Aorta (tissue), 5 donors: ENCODE results near the gene PRDX2. TPM values are rescaled to one million over a fixed set of nuclear protein-coding genes. Genes with fewer than 3 reads are reported as not detected.

Experiments used
- ATAC-seq: fragments of 200-7000 bp; cut with Tn5 transposase; one replicate; pipeline ENCODE4 v1.9.1; 2022; ENCODE audit warnings: moderate library complexity; ENCODE audit not compliant: low FRiP score
- DNase-seq, 2 donors: peaks; one replicate each; pipeline ENCODE4 v3.0.0-alpha.2; 2020
- H3K27ac ChIP-seq, 2 donors: one replicate each; pipeline ENCODE4 v1.5.1; 2013; ENCODE audit warnings: low read length in 2 of 2, mild to moderate bottlenecking in 2 of 2, moderate library complexity in 2 of 2, control low read depth in 1 of 2, inconsistent platforms in 1 of 2, low read depth in 1 of 2
- H3K27me3 ChIP-seq, 2 donors: one replicate each; pipeline ENCODE4 v1.6.1; 2013; ENCODE audit warnings: control low read depth in 1 of 2, low read length in 1 of 2, mild to moderate bottlenecking in 1 of 2, moderate library complexity in 1 of 2; ENCODE audit not compliant: insufficient read depth in 2 of 2, control insufficient read depth in 1 of 2
- H3K36me3 ChIP-seq, 2 donors: one replicate each; pipeline ENCODE4 v1.6.1; 2013; ENCODE audit warnings: control low read depth in 1 of 2, low read length in 1 of 2, mild to moderate bottlenecking in 1 of 2; ENCODE audit not compliant: insufficient read depth in 2 of 2, control insufficient read depth in 1 of 2
- H3K4me1 ChIP-seq, 2 donors: one replicate each; pipeline ENCODE4 v1.6.1; 2013; ENCODE audit warnings: low read length in 2 of 2, control low read depth in 1 of 2, mild to moderate bottlenecking in 1 of 2, moderate library complexity in 1 of 2; ENCODE audit not compliant: insufficient read depth in 2 of 2, control insufficient read depth in 1 of 2
- H3K4me3 ChIP-seq, 2 donors: one replicate each; pipeline ENCODE4 v1.5.1; 2013; ENCODE audit warnings: low read length in 2 of 2, control low read depth in 1 of 2, mild to moderate bottlenecking in 1 of 2
- H3K9me3 ChIP-seq: one replicate; pipeline ENCODE4 v1.6.1; 2013; ENCODE audit warnings: mild to moderate bottlenecking, low read length; ENCODE audit not compliant: control insufficient read depth
- WGBS, 2 donors: extraction: QIAGEN DNeasy Blood & Tissue Kit; methylation state at CpG; one replicate each; pipeline ENCODE4 v1.1.7; 2013; 5-methylcytosine and 5-hydroxymethylcytosine counted together
- intact Hi-C, 2 donors: fragments of 100-400 bp; cut with DNase I; formaldehyde crosslinking; loops; one replicate each; pipeline versions ENCODE4 v1.14.2 to v1.15.0; 2022
- polyA plus RNA-seq, 2 donors: library from polyadenylated mRNA; stranded (reverse); fragments of 200-250 nt; gene quantifications; one replicate each; pipeline ENCODE4 v1.2.3, GENCODE V29; 2013
- total RNA-seq, 2 donors: library from RNA; stranded (reverse); fragmentation: NEBNext Ultra II Directional; extraction: Animal tissue kit (Norgen Biotek cat#: 25700); gene quantifications; one replicate each; pipeline ENCODE4 v1.2.1, GENCODE V29; 2021
- donor health status: healthy with polysubstance abuse.
- donor health status: Bipolar disorder and iron deficiency.
- donor health status: DM: no; HTN: no; CAD: no.
- donor health status: DM: no; HTN: no; CAD: no.
- donor health status: DM: yes; HTN: yes; CAD: no.

Gene PRDX2
- total and polyA plus RNA-seq, 4 donors: 90.5 to 202 (median 135) TPM

GRCh38 chr19:12772323-12772722, 29.3 kb downstream of the PRDX2 start:
- ATAC-seq (no peak), DNase-seq (peak in 1 of 2 donors; percentile 78)
- intact Hi-C loops: loop anchor here (5.0 kb wide), 2 partner anchors 35 to 75 kb away; partner anchors contain the start of gene RNASEH2A (in 1 of the 2)
- Histone ChIP-seq H3K27me3 (no peaks in the 10 kb centered on the region), H3K4me3 (no peak overlapping the region), H3K4me1 (no peaks in the 10 kb centered on the region), H3K27ac (no peak overlapping the region), H3K36me3 (no peaks in the 10 kb centered on the region), H3K9me3 (no peaks in the 10 kb centered on the region)
- 5 to 8% methylated on average over 4 of the region's 4 CpGs for WGBS, 2 donors

GRCh38 chr19:12770922-12771321, 30.7 kb downstream of the PRDX2 start:
- no peaks in the 10 kb centered on the region for H3K9me3 ChIP-seq
- no peaks in the 10 kb centered on the region for H3K4me1 ChIP-seq
- ATAC-seq (no peak), DNase-seq (no peak)
- intact Hi-C loops: loop anchor here (5.0 kb wide), 2 partner anchors 36 to 76 kb away; partner anchors contain the start of gene RNASEH2A (in 1 of the 2)
- WGBS, 2 donors: 94 to 95% methylated on average over 13 of the region's 13 CpGs
- no peak overlapping the region for H3K27ac ChIP-seq
- no peaks in the 10 kb centered on the region for H3K27me3 ChIP-seq
- no peak overlapping the region for H3K4me3 ChIP-seq
- no peaks in the 10 kb centered on the region for H3K36me3 ChIP-seq

GRCh38 chr19:12769689-12770088, 31.9 kb downstream of the PRDX2 start:
- H3K4me1 ChIP-seq: no peaks in the 10 kb centered on the region
- DNase-seq (no peak), ATAC-seq (no peak)
- H3K36me3 ChIP-seq: no peaks in the 10 kb centered on the region
- 63 to 64% methylated on average over 37 of the region's 37 CpGs for whole genome bisulfite sequencing, 2 donors
- H3K9me3 ChIP-seq: no peaks in the 10 kb centered on the region
- no peak overlapping the region for H3K27ac ChIP-seq
- no peaks in the 10 kb centered on the region for H3K27me3 ChIP-seq
- H3K4me3 ChIP-seq: no peak overlapping the region
- intact Hi-C loops: loop anchor here (5.0 kb wide), 2 partner anchors 38 to 78 kb away; partner anchors contain the start of gene RNASEH2A (in 1 of the 2)

- H3K4me3 ChIP-seq: no peak overlapping the region
- ATAC-seq (no peak), DNase-seq (no peak)
- 94% methylated on average over 15 of the region's 15 CpGs for WGBS, 2 donors
- H3K27me3 ChIP-seq: no peaks in the 10 kb centered on the region
- intact Hi-C loops: no loop called here
- no peaks in the 10 kb centered on the region for H3K9me3 ChIP-seq
- no peaks in the 10 kb centered on the region for H3K4me1 ChIP-seq
- peaks cover 0 to 2% of the 10 kb centered on the region in 2 donors for H3K36me3 ChIP-seq
- H3K27ac ChIP-seq: no peak overlapping the region
These were observed 33.9 kb downstream of the PRDX2 start for GRCh38 chr19:12767666-12768065.

- Histone ChIP-seq H3K9me3 (no peaks in the 10 kb centered on the region), H3K27me3 (no peaks in the 10 kb centered on the region), H3K36me3 (peaks cover 0 to 2% of the 10 kb centered on the region in 2 donors), H3K4me1 (no peaks in the 10 kb centered on the region), H3K27ac (no peak overlapping the region), H3K4me3 (no peak overlapping the region)
- intact Hi-C loops: no loop called here
- no peak for DNase-seq
- 90 to 92% methylated on average over 11 of the region's 11 CpGs for WGBS, 2 donors
- ATAC-seq: no peak
These were observed 34.5 kb downstream of the PRDX2 start for GRCh38 chr19:12767150-12767549.

- DNase-seq: peak; percentile 85 to 92
- WGBS, 2 donors: 35 to 63% methylated on average over 30 of the region's 30 CpGs
- no peak overlapping the region for H3K27ac ChIP-seq
These were observed 35.5 kb downstream of the PRDX2 start for GRCh38 chr19:12766051-12766521.

GRCh38 chr19:12764698-12765097, 36.9 kb downstream of the PRDX2 start:
- H3K27ac ChIP-seq: no peak overlapping the region
- intact Hi-C loops: loop anchor here (2.0 to 5.0 kb wide), 3 partner anchors 33 to 82 kb away; partner anchors contain the start of genes PRDX2 (in 1 of the 2) and THSD8 (in 1 of the 2)
- no peaks in the 10 kb centered on the region for H3K27me3 ChIP-seq
- H3K36me3 ChIP-seq: peaks cover 0 to 2% of the 10 kb centered on the region in 2 donors
- DNase-seq (no peak), ATAC-seq (no peak)
- 96 to 97% methylated on average over 16 of the region's 16 CpGs for WGBS, 2 donors
- H3K4me1 ChIP-seq: no peaks in the 10 kb centered on the region
- no peaks in the 10 kb centered on the region for H3K9me3 ChIP-seq
- H3K4me3 ChIP-seq: no peak overlapping the region

More at GRCh38 chr19:12766051-12766521, 35.5 kb downstream of the PRDX2 start:
- Histone ChIP-seq H3K9me3 (no peaks in the 10 kb centered on the region), H3K36me3 (peaks cover 0 to 2% of the 10 kb centered on the region in 2 donors), H3K27me3 (no peaks in the 10 kb centered on the region), H3K4me1 (no peaks in the 10 kb centered on the region), H3K4me3 (no peak overlapping the region)
- intact Hi-C loops: no loop called here
- ATAC-seq: peak; percentile 84

- no peak overlapping the region for H3K4me3 ChIP-seq
- 73 to 86% methylated on average over 11 of the region's 11 CpGs for WGBS, 2 donors
- no peak for ATAC-seq
- intact Hi-C loops: loop anchor here (5.0 kb wide), 2 partner anchors 34 to 39 kb away; partner anchors contain the start of genes PRDX2 (in 1 of the 2) and THSD8 (in 1 of the 2)
- no peak for DNase-seq
- H3K27me3 ChIP-seq: no peaks in the 10 kb centered on the region
- H3K36me3 ChIP-seq: peaks cover 0 to 2% of the 10 kb centered on the region in 2 donors
- H3K9me3 ChIP-seq: no peaks in the 10 kb centered on the region
- no peak overlapping the region for H3K27ac ChIP-seq
- H3K4me1 ChIP-seq: no peaks in the 10 kb centered on the region
These were observed 38.5 kb downstream of the PRDX2 start for GRCh38 chr19:12763100-12763499.

- Histone ChIP-seq H3K9me3 (no peaks in the 10 kb centered on the region), H3K27ac (no peak overlapping the region), H3K36me3 (peaks cover 0 to 2% of the 10 kb centered on the region in 2 donors), H3K4me3 (no peak overlapping the region), H3K27me3 (no peaks in the 10 kb centered on the region), H3K4me1 (no peaks in the 10 kb centered on the region)
- 84 to 92% methylated on average over 6 of the region's 6 CpGs for WGBS, 2 donors
- ATAC-seq (no peak), DNase-seq (no peak)
- intact Hi-C loops: loop anchor here (1.0 to 5.0 kb wide), 3 partner anchors 38 to 88 kb away; partner anchors contain the start of genes PRDX2 (in 1 of the 2) and THSD8 (in 1 of the 2)
These were observed 41.9 kb downstream of the PRDX2 start for GRCh38 chr19:12759686-12760085.
